K562 (cell line): Measurements from ENCODE around the gene CHMP4B. TPM values are rescaled to one million over a fixed set of nuclear protein-coding genes. Genes with fewer than 3 reads are reported as not detected.

Source experiments
- ARID2 ChIP-seq: fragments of 450-650 bp; IDR thresholded peaks from 2 replicates; pipeline ENCODE4 v1.6.1; 2017; ENCODE audit warnings: antibody characterized with exemption, mild to moderate bottlenecking
- KDM1A ChIP-seq, 2 experiments: fragments of 450-650 bp; IDR thresholded peaks; 2 replicates each; pipeline ENCODE4 v1.6.1; 2016; ENCODE audit warnings: mild to moderate bottlenecking in 2 of 2
- NBN ChIP-seq: fragments of 450-650 bp; IDR thresholded peaks from 2 replicates; pipeline ENCODE4 v1.6.1; 2016; ENCODE audit warnings: low read depth, mild to moderate bottlenecking
- PHF8 ChIP-seq: fragments of 200-600 bp; sonication (generic); IDR thresholded peaks from 2 replicates; pipeline ENCODE4 v1.6.1; 2012; ENCODE audit warnings: mixed run types, mild to moderate bottlenecking, inconsistent platforms, low read length, moderate library complexity, borderline replicate concordance
- RFX5 ChIP-seq: IDR thresholded peaks from 2 replicates; pipeline ENCODE4 v1.6.1; 2011; ENCODE audit warnings: low read depth, mild to moderate bottlenecking, improper control_type of control experiment, low read length
- SMAD4 ChIP-seq: fragments of 250-450 bp; sonication (Bioruptor Pico); conservative IDR thresholded peaks from 2 replicates; pipeline ENCODE4 v1.8.0; 2021; ENCODE audit warnings: inconsistent platforms, mild to moderate bottlenecking, moderate library complexity
- SRSF7 ChIP-seq: fragments of 200-400 bp; formaldehyde crosslinking; optimal IDR thresholded peaks from 2 replicates; pipeline ENCODE3; 2017; ENCODE audit warnings: mild to moderate bottlenecking, low read depth, low read length
- TAF7 ChIP-seq: fragments of 450-650 bp; IDR thresholded peaks from 2 replicates; pipeline ENCODE4 v1.6.1; 2016; ENCODE audit warnings: missing genetic modification characterization, missing compliant biosample characterization
- TEAD4 ChIP-seq, 2 experiments: sonication (generic) in 1 of 2; formaldehyde crosslinking in 1 of 2; IDR thresholded peaks; 2 replicates each; pipeline versions ENCODE4 v1.6.1 to v1.8.0; 2012 to 2022; ENCODE audit warnings: borderline replicate concordance in 1 of 2, inconsistent platforms in 1 of 2, low read length in 1 of 2, mild to moderate bottlenecking in 1 of 2, missing genetic modification reagents in 1 of 2
- ZBTB7A ChIP-seq: IDR thresholded peaks from 2 replicates; pipeline ENCODE4 v1.6.1; 2011; ENCODE audit warnings: low read depth, mild to moderate bottlenecking, low read length, moderate library complexity, borderline replicate concordance; ENCODE audit not compliant: control insufficient read depth
- ZNF75A ChIP-seq: fragments of 450-650 bp; formaldehyde crosslinking; IDR thresholded peaks from 2 replicates; pipeline ENCODE4 v1.4.0; 2020; ENCODE audit warnings: mild to moderate bottlenecking
- polyA plus RNA-seq, 8 experiments: library from polyadenylated mRNA; depleted of rRNA in 4 of 8; stranded (reverse) in 5 of 8; unstranded in 3 of 8; fragments of >200 nt; fragmentation: Nextera tagmentation in 2 of 8; fragmentation: Illumina TruSeq in 1 of 8; extraction: Ambion mirVana in 2 of 8; extraction: Trizol in 1 of 8; gene quantifications; 2 replicates each; pipeline versions ENCODE4 v1.2.1 to v1.2.3, GENCODE V29; 2011 to 2014; ENCODE audit warnings: inconsistent platforms in 1 of 8, missing spikeins in 1 of 8
- total RNA-seq, 7 experiments: library from RNA; depleted of rRNA in 6 of 7; stranded (reverse); fragments of >200 nt in 6 of 7; fragmentation: Illumina TruSeq in 2 of 7; extraction: Trizol in 2 of 7; gene quantifications; 2 replicates each; pipeline versions ENCODE4 v1.2.1 to v1.2.3, GENCODE V29; 2011 to 2021; ENCODE audit warnings: low replicate concordance in 1 of 7
- TF ChIP-seq, protein P1 (sequence below): fragments of 450-650 bp; IDR thresholded peaks from 2 replicates; pipeline ENCODE4 v1.6.1; 2017; ENCODE audit warnings: mild to moderate bottlenecking, moderate library complexity
- TF ChIP-seq, protein P2 (sequence below): sonication (generic); formaldehyde crosslinking; IDR thresholded peaks from 2 replicates; pipeline ENCODE4 v1.8.1; 2022; ENCODE audit warnings: missing genetic modification reagents
- TF ChIP-seq, protein P3 (sequence below), 2 experiments: fragments of 450-650 bp in 1 of 2; sonication (generic) in 1 of 2; formaldehyde crosslinking; conservative IDR thresholded peaks; 2 replicates each; pipeline versions ENCODE4 v1.4.0 to v1.8.1; 2020 to 2022; ENCODE audit warnings: mild to moderate bottlenecking in 1 of 2, missing genetic modification reagents in 1 of 2
- TF ChIP-seq, protein P4 (sequence below): fragments of 250-450 bp; sonication (Bioruptor Pico); IDR thresholded peaks from 2 replicates; pipeline ENCODE4 v1.5.1; 2021; ENCODE audit warnings: mild to moderate bottlenecking
- TF ChIP-seq, protein P5 (sequence below): fragments of 450-650 bp; formaldehyde crosslinking; IDR thresholded peaks from 2 replicates; pipeline ENCODE4 v1.4.0; 2022; ENCODE audit warnings: missing genetic modification characterization
- TF ChIP-seq, protein P6 (sequence below): fragments of 250-450 bp; sonication (Bioruptor Pico); IDR thresholded peaks from 2 replicates; pipeline ENCODE4 v1.4.0; 2020; ENCODE audit warnings: mild to moderate bottlenecking, moderate library complexity

The CHMP4B gene
- total and polyA plus RNA-seq, 9 of the 15 experiments (the other 6 are each of a cell fraction or from before 2014, with no cell fraction given), result 1.8 to 64.7 (median 31.8) TPM

DNA sequence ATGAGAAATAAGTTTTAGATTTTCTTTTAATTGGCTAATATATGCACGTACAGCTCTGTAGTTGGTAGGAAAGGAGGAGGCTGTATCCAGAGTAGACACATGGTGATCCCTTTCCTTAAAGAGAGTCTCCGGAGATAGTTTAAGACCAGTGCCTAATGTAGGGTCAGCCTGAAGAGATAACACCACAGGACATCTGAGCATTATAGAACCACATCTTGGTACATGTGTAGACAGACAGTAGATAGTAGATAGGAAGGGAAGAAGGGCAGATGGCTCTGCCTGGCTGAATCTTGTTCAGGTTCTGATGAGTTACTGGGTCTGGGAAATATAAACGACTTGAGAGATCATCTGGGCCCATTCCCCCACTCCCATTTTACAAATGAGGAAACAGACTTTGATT lies 18.5 kb downstream of the CHMP4B start (continued):
- TF ChIP-seq, protein P1, sequence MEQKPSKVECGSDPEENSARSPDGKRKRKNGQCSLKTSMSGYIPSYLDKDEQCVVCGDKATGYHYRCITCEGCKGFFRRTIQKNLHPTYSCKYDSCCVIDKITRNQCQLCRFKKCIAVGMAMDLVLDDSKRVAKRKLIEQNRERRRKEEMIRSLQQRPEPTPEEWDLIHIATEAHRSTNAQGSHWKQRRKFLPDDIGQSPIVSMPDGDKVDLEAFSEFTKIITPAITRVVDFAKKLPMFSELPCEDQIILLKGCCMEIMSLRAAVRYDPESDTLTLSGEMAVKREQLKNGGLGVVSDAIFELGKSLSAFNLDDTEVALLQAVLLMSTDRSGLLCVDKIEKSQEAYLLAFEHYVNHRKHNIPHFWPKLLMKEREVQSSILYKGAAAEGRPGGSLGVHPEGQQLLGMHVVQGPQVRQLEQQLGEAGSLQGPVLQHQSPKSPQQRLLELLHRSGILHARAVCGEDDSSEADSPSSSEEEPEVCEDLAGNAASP, result no peak
- TF ChIP-seq, protein P2, sequence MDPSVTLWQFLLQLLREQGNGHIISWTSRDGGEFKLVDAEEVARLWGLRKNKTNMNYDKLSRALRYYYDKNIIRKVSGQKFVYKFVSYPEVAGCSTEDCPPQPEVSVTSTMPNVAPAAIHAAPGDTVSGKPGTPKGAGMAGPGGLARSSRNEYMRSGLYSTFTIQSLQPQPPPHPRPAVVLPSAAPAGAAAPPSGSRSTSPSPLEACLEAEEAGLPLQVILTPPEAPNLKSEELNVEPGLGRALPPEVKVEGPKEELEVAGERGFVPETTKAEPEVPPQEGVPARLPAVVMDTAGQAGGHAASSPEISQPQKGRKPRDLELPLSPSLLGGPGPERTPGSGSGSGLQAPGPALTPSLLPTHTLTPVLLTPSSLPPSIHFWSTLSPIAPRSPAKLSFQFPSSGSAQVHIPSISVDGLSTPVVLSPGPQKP (CRISPR knock-in tag), result no peak
- no peak for TF ChIP-seq SRSF7
- no peak for TF ChIP-seq PHF8
- TF ChIP-seq SMAD4 (CRISPR knock-in tag), result peak; percentile 41; the same call in 1 of the 2 replicates
- TF ChIP-seq RFX5, result no peak
- TF ChIP-seq KDM1A (IDR thresholded peaks at IDR 0.05), result peak in 1 of 2 experiments; percentile 42; a peak in 1 of 4 replicates
- TF ChIP-seq, protein P3, sequence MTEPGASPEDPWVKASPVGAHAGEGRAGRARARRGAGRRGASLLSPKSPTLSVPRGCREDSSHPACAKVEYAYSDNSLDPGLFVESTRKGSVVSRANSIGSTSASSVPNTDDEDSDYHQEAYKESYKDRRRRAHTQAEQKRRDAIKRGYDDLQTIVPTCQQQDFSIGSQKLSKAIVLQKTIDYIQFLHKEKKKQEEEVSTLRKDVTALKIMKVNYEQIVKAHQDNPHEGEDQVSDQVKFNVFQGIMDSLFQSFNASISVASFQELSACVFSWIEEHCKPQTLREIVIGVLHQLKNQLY (CRISPR knock-in tag; conservative IDR thresholded peaks at IDR 0.05), result no peak
- TF ChIP-seq ZBTB7A, result no peak
- TF ChIP-seq TAF7 (tag), result no peak
- TF ChIP-seq ZNF75A (CRISPR knock-in tag), result no peak
- TF ChIP-seq, protein P4, sequence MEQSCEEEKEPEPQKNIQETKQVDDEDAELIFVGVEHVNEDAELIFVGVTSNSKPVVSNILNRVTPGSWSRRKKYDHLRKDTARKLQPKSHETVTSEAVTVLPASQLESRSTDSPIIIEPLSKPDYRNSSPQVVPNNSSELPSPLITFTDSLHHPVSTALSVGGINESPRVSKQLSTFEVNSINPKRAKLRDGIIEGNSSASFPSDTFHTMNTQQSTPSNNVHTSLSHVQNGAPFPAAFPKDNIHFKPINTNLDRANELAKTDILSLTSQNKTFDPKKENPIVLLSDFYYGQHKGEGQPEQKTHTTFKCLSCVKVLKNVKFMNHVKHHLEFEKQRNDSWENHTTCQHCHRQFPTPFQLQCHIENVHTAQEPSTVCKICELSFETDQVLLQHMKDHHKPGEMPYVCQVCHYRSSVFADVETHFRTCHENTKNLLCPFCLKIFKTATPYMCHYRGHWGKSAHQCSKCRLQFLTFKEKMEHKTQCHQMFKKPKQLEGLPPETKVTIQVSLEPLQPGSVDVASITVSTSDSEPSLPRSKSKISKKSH (CRISPR knock-in tag), result no peak
- TF ChIP-seq ARID2, result no peak
- TF ChIP-seq TEAD4 (IDR thresholded peaks at IDR 0.05; ENCODE audit: low read length), result peak; percentile 72
- TF ChIP-seq TEAD4 (CRISPR knock-in tag; IDR thresholded peaks at IDR 0.05; ENCODE audit: borderline replicate concordance), result no peak
- TF ChIP-seq, protein P5, sequence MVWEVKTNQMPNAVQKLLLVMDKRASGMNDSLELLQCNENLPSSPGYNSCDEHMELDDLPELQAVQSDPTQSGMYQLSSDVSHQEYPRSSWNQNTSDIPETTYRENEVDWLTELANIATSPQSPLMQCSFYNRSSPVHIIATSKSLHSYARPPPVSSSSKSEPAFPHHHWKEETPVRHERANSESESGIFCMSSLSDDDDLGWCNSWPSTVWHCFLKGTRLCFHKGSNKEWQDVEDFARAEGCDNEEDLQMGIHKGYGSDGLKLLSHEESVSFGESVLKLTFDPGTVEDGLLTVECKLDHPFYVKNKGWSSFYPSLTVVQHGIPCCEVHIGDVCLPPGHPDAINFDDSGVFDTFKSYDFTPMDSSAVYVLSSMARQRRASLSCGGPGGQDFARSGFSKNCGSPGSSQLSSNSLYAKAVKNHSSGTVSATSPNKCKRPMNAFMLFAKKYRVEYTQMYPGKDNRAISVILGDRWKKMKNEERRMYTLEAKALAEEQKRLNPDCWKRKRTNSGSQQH (CRISPR knock-in tag), result no peak
- no peak for TF ChIP-seq NBN
- TF ChIP-seq, protein P6, sequence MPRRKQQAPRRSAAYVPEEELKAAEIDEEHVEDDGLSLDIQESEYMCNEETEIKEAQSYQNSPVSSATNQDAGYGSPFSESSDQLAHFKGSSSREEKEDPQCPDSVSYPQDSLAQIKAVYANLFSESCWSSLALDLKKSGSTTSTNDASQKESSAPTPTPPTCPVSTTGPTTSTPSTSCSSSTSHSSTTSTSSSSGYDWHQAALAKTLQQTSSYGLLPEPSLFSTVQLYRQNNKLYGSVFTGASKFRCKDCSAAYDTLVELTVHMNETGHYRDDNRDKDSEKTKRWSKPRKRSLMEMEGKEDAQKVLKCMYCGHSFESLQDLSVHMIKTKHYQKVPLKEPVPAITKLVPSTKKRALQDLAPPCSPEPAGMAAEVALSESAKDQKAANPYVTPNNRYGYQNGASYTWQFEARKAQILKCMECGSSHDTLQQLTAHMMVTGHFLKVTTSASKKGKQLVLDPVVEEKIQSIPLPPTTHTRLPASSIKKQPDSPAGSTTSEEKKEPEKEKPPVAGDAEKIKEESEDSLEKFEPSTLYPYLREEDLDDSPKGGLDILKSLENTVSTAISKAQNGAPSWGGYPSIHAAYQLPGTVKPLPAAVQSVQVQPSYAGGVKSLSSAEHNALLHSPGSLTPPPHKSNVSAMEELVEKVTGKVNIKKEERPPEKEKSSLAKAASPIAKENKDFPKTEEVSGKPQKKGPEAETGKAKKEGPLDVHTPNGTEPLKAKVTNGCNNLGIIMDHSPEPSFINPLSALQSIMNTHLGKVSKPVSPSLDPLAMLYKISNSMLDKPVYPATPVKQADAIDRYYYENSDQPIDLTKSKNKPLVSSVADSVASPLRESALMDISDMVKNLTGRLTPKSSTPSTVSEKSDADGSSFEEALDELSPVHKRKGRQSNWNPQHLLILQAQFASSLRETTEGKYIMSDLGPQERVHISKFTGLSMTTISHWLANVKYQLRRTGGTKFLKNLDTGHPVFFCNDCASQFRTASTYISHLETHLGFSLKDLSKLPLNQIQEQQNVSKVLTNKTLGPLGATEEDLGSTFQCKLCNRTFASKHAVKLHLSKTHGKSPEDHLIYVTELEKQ (CRISPR knock-in tag), result no peak
